Activated CD4-positive, alpha-beta T cell treated with anti-CD3 and anti-CD28 coated beads, Interleukin-2, amount 50 U/mL, for 1 hour (primary cell): Measurements from ENCODE around the gene STK33.

Source experiments
- DNase-seq: peaks from one replicate; pipeline ENCODE4 v3.0.0-alpha.2; 2020

The STK33 gene

GRCh38 chr11:8372641-8373381 is 221.2 kb downstream of the STK33 start:
- DNase-seq, result no peak

GRCh38 chr11:8371516-8371884 is 222.5 kb downstream of the STK33 start:
- no peak for DNase-seq

- DNase-seq, result no peak
These were observed 223.1 kb downstream of the STK33 start for GRCh38 chr11:8370812-8371515.

- no peak for DNase-seq
These were observed 224.3 kb downstream of the STK33 start for GRCh38 chr11:8369592-8370205.

GRCh38 chr11:8368772-8369171 is 225.3 kb downstream of the STK33 start:
- DNase-seq, result no peak

- DNase-seq, result no peak
These were observed 225.8 kb downstream of the STK33 start for GRCh38 chr11:8368194-8368593.

- no peak for DNase-seq
These were observed 227.7 kb downstream of the STK33 start for GRCh38 chr11:8366316-8366715.

- no peak for DNase-seq
These were observed 228.6 kb downstream of the STK33 start for GRCh38 chr11:8365216-8365941.

- DNase-seq, result no peak
These were observed 230.1 kb downstream of the STK33 start for GRCh38 chr11:8363921-8364320.

- no peak for DNase-seq
These were observed 231.1 kb downstream of the STK33 start for GRCh38 chr11:8362899-8363298.

- no peak for DNase-seq
These were observed 231.5 kb downstream of the STK33 start for GRCh38 chr11:8362491-8362890.

GRCh38 chr11:8361664-8362210 is 232.3 kb downstream of the STK33 start:
- DNase-seq, result no peak

GRCh38 chr11:8361206-8361605 is 232.8 kb downstream of the STK33 start:
- DNase-seq, result no peak

- DNase-seq, result no peak
These were observed 233.8 kb downstream of the STK33 start for GRCh38 chr11:8360086-8360828.

- DNase-seq, result no peak
These were observed 234.5 kb downstream of the STK33 start for GRCh38 chr11:8359521-8359920.

GRCh38 chr11:8357891-8358566 is 236.0 kb downstream of the STK33 start:
- no peak for DNase-seq

- DNase-seq, result no peak
These were observed 236.5 kb downstream of the STK33 start for GRCh38 chr11:8357505-8357888.

GRCh38 chr11:8356721-8357504 is 237.1 kb downstream of the STK33 start:
- no peak for DNase-seq

GRCh38 chr11:8356216-8356615 is 237.8 kb downstream of the STK33 start:
- DNase-seq, result no peak

GRCh38 chr11:8355416-8355742 is 238.6 kb downstream of the STK33 start:
- DNase-seq, result no peak
